HCT116 (cell line): ENCODE results near the gene TMED7. TPM values are rescaled to one million over a fixed set of nuclear protein-coding genes. Genes with fewer than 3 reads are reported as not detected.

Experiments used
- ATAC-seq: fragments of 200-7000 bp; cut with Tn5 transposase; 2 replicates; pipeline ENCODE4 v1.9.1; 2020; ENCODE audit warnings: mild to moderate bottlenecking, moderate library complexity
- BruUV-seq: library from RNA; stranded (reverse); fragments of 400-500 nt; replicated peaks from 2 replicates; lab custom pipeline; 2021; lab: Mats Ljungman, UMichigan
- CTCF ChIA-PET: fragments of 300-600 bp; sonication (Branson Sonifier 250); formaldehyde crosslinking; loops from one replicate; lab custom pipeline; 2021; ENCODE audit warnings: antibody characterized with exemption; lab: Charles Lee
- POLR2A ChIA-PET: fragments of 300-600, 350-600 bp; sonication (Branson Sonifier 250); formaldehyde crosslinking; loops from one replicate; lab custom pipeline; 2021; ENCODE audit warnings: antibody characterized with exemption; lab: Charles Lee
- RAD21 ChIA-PET, 2 experiments: fragments of 300-600 bp; sonication (Branson Sonifier 250); formaldehyde crosslinking; loops; one replicate each; lab custom pipeline; 2023; ENCODE audit warnings: low total read pairs in 2 of 2; ENCODE audit not compliant: uncharacterized antibody in 2 of 2, unreplicated experiment in 2 of 2, low non-redundant PET in 1 of 2; lab: Charles Lee
- DNase-seq: peaks from one replicate; pipeline ENCODE4 v3.0.0-alpha.2; 2010; ENCODE audit warnings: low read depth, low spot score
- H2AFZ ChIP-seq: fragments of 200-600 bp; shearing (Covaris generic), sonication (generic); 2 replicates; pipeline ENCODE4 v1.6.1; 2017; ENCODE audit warnings: low read depth, mixed run types, mixed read lengths, antibody characterized with exemption, low read length; ENCODE audit not compliant: poor library complexity, severe bottlenecking
- H3K27ac ChIP-seq: 2 replicates; pipeline ENCODE4 v1.5.1; 2012; ENCODE audit warnings: low read depth, low read length
- H3K27me3 ChIP-seq: fragments of 200-600 bp; sonication (generic); 2 replicates; pipeline ENCODE4 v1.6.1; 2016; ENCODE audit warnings: mixed run types, low read length, mixed read lengths; ENCODE audit not compliant: insufficient read depth
- H3K36me3 ChIP-seq, 2 experiments: fragments of 200-500 bp in 1 of 2; fragments of 200-600 bp in 1 of 2; sonication (Bioruptor generic) in 1 of 2; sonication (generic) in 1 of 2; 2 replicates each; pipeline versions ENCODE4 v1.5.1 to v1.6.1; 2014 to 2016; ENCODE audit warnings: low read length in 2 of 2, inconsistent platforms in 1 of 2, mixed read lengths in 1 of 2, mixed run types in 1 of 2; ENCODE audit not compliant: insufficient read depth in 2 of 2, control insufficient read depth in 1 of 2
- H3K4me1 ChIP-seq, 2 experiments: fragments of 200-600 bp in 1 of 2; sonication (generic) in 1 of 2; 2 replicates each; pipeline versions ENCODE4 v1.5.1 to v1.6.1; 2012 to 2017; ENCODE audit warnings: low read length in 2 of 2, inconsistent platforms in 1 of 2, mild to moderate bottlenecking in 1 of 2, mixed read lengths in 1 of 2, mixed run types in 1 of 2, moderate library complexity in 1 of 2; ENCODE audit not compliant: insufficient read depth in 2 of 2, control insufficient read depth in 1 of 2
- H3K4me2 ChIP-seq: fragments of 200-600 bp; sonication (generic); 2 replicates; pipeline ENCODE4 v1.6.1; 2017; ENCODE audit warnings: mixed run types, low read length, mixed read lengths
- H3K4me3 ChIP-seq, 2 experiments: fragments of 200-600 bp in 1 of 2; sonication (generic) in 1 of 2; replicated peaks in 1 of 2; 2 replicates each; pipeline ENCODE4 v1.5.1; 2011 to 2016; ENCODE audit warnings: low read length in 2 of 2, control low read depth in 1 of 2, low read depth in 1 of 2, mild to moderate bottlenecking in 1 of 2, mixed read lengths in 1 of 2, mixed run types in 1 of 2
- H3K79me2 ChIP-seq: fragments of 200-600 bp; sonication (generic); 2 replicates; pipeline ENCODE4 v1.6.1; 2017; ENCODE audit warnings: mild to moderate bottlenecking, mixed run types, low read length, moderate library complexity, mixed read lengths; ENCODE audit not compliant: insufficient read depth
- H3K9ac ChIP-seq: fragments of 200-600 bp; sonication (generic); 2 replicates; pipeline ENCODE4 v1.6.1; 2016; ENCODE audit warnings: low read length, mixed read lengths
- H3K9me2 ChIP-seq: fragments of 200-600 bp; sonication (generic), shearing (Covaris generic); 2 replicates; pipeline ENCODE4 v1.6.1; 2017; ENCODE audit warnings: mixed run types, mild to moderate bottlenecking, moderate library complexity; ENCODE audit not compliant: insufficient read depth
- H3K9me3 ChIP-seq, 2 experiments: fragments of 200-500 bp in 1 of 2; fragments of 200-600 bp in 1 of 2; sonication (Bioruptor generic) in 1 of 2; sonication (generic) in 1 of 2; 2 replicates each; pipeline ENCODE4 v1.6.1; 2014 to 2017; ENCODE audit warnings: low read length in 2 of 2, mixed read lengths in 2 of 2, inconsistent platforms in 1 of 2, low read depth in 1 of 2, mild to moderate bottlenecking in 1 of 2, mixed run types in 1 of 2, moderate library complexity in 1 of 2; ENCODE audit not compliant: control insufficient read depth in 1 of 2, insufficient read depth in 1 of 2
- H4K20me1 ChIP-seq: fragments of 200-600 bp; sonication (generic), shearing (Covaris generic); 2 replicates; pipeline ENCODE4 v1.6.1; 2017; ENCODE audit warnings: mixed run types, mild to moderate bottlenecking, moderate library complexity; ENCODE audit not compliant: insufficient read depth
- CEBPB ChIP-seq: IDR thresholded peaks from 2 replicates; pipeline ENCODE4 v1.6.1; 2012; ENCODE audit warnings: low read depth
- FOSL1 ChIP-seq: IDR thresholded peaks from 2 replicates; pipeline ENCODE4 v1.6.1; 2012; ENCODE audit warnings: low read depth
- JUND ChIP-seq: IDR thresholded peaks from 2 replicates; pipeline ENCODE4 v1.6.1; 2012
- POLR2A ChIP-seq: IDR thresholded peaks from 2 replicates; pipeline ENCODE4 v1.7.0; 2011; ENCODE audit warnings: borderline replicate concordance; ENCODE audit not compliant: insufficient read depth, insufficient read length; ENCODE audit errors: extremely low read depth
- POLR2AphosphoS5 ChIP-seq: IDR thresholded peaks from 2 replicates; pipeline ENCODE4 v1.6.1; 2011; ENCODE audit warnings: mild to moderate bottlenecking, low read depth, low read length, moderate library complexity
- RAD21 ChIP-seq: IDR thresholded peaks from 2 replicates; pipeline ENCODE4 v1.6.1; 2012; ENCODE audit warnings: low read depth, mild to moderate bottlenecking
- SIN3A ChIP-seq: IDR thresholded peaks from 2 replicates; pipeline ENCODE4 v1.6.1; 2012; ENCODE audit warnings: low read depth
- SP1 ChIP-seq: IDR thresholded peaks from 2 replicates; pipeline ENCODE4 v1.6.1; 2012; ENCODE audit warnings: low read depth
- intact Hi-C: fragments of 100-400 bp; cut with micrococcal nuclease; formaldehyde crosslinking; loops from 2 replicates; pipeline ENCODE4 v1.10.0; 2022
- total RNA-seq: library from RNA; stranded (reverse); gene quantifications from one replicate; pipeline ENCODE4 v1.2.1, GENCODE V29; 2021; ENCODE audit not compliant: unreplicated experiment
- TF ChIP-seq, protein P1 (sequence below), 3 experiments: fragments of 200-600 bp in 1 of 3; sonication (generic) in 1 of 3; IDR thresholded peaks in 2 of 3; conservative IDR thresholded peaks in 1 of 3; 2 replicates each; pipeline ENCODE4 v1.5.1; 2012 to 2017; ENCODE audit warnings: low read depth in 2 of 3, low read length in 2 of 3, antibody characterized with exemption in 1 of 3, borderline replicate concordance in 1 of 3, control low read depth in 1 of 3, mild to moderate bottlenecking in 1 of 3, mixed read lengths in 1 of 3, mixed run types in 1 of 3, moderate library complexity in 1 of 3; ENCODE audit not compliant: insufficient read depth in 1 of 3
- TF ChIP-seq, protein P2 (sequence below): IDR thresholded peaks from 2 replicates; pipeline ENCODE4 v1.6.1; 2011; ENCODE audit warnings: mild to moderate bottlenecking, low read length, moderate library complexity; ENCODE audit not compliant: insufficient replicate concordance; ENCODE audit errors: extremely low read depth
- TF ChIP-seq, protein P3 (sequence below): IDR thresholded peaks from 2 replicates; pipeline ENCODE4 v1.6.1; 2012; ENCODE audit warnings: low read depth

TMED7 gene
- total RNA-seq, 1 experiment from 2014 or later: 167 TPM

DNA sequence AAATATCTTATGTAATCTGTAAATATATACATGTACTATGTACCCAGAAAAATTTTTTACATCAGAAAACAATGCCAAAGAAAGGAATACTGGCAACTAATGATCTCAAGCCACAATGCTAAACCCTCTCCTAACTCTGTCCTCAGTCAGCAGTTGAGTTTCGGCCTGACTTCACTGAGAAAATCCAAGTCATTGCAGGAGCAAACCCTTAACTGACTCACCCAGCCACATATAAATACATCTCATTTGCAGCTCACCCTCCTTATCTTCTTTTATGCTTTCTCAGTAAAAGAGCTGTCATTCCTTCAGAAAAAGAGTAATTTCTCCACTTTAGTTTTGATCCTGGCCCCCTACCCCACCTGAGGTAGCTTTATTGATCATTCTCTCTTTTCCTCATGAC is 46.1 kb upstream of the TMED7 start:
- H3K9ac ChIP-seq: no peak overlapping the region
- no peaks in the 10 kb centered on the region for H4K20me1 ChIP-seq
- H3K4me3 ChIP-seq: no peak overlapping the region
- DNase-seq (no peak), ATAC-seq (no peak)
- no peak overlapping the region for H3K4me2 ChIP-seq
- TF ChIP-seq FOSL1 (no peak), POLR2AphosphoS5 (no peak), SP1 (no peak), POLR2A (no peak), SIN3A (no peak), CEBPB (no peak), JUND (no peak), RAD21 (no peak)
- TF ChIP-seq, protein P1, sequence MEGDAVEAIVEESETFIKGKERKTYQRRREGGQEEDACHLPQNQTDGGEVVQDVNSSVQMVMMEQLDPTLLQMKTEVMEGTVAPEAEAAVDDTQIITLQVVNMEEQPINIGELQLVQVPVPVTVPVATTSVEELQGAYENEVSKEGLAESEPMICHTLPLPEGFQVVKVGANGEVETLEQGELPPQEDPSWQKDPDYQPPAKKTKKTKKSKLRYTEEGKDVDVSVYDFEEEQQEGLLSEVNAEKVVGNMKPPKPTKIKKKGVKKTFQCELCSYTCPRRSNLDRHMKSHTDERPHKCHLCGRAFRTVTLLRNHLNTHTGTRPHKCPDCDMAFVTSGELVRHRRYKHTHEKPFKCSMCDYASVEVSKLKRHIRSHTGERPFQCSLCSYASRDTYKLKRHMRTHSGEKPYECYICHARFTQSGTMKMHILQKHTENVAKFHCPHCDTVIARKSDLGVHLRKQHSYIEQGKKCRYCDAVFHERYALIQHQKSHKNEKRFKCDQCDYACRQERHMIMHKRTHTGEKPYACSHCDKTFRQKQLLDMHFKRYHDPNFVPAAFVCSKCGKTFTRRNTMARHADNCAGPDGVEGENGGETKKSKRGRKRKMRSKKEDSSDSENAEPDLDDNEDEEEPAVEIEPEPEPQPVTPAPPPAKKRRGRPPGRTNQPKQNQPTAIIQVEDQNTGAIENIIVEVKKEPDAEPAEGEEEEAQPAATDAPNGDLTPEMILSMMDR (IDR thresholded peaks at IDR 0.05 in 2 of 3, conservative IDR thresholded peaks at IDR 0.05 in 1 of 3; ENCODE audit: borderline replicate concordance in 1 of 3, insufficient read depth in 1 of 3, low read depth in 2 of 3, low read length in 2 of 3): no peak
- TF ChIP-seq, protein P2, sequence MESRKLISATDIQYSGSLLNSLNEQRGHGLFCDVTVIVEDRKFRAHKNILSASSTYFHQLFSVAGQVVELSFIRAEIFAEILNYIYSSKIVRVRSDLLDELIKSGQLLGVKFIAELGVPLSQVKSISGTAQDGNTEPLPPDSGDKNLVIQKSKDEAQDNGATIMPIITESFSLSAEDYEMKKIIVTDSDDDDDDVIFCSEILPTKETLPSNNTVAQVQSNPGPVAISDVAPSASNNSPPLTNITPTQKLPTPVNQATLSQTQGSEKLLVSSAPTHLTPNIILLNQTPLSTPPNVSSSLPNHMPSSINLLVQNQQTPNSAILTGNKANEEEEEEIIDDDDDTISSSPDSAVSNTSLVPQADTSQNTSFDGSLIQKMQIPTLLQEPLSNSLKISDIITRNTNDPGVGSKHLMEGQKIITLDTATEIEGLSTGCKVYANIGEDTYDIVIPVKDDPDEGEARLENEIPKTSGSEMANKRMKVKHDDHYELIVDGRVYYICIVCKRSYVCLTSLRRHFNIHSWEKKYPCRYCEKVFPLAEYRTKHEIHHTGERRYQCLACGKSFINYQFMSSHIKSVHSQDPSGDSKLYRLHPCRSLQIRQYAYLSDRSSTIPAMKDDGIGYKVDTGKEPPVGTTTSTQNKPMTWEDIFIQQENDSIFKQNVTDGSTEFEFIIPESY: no peak
- TF ChIP-seq, protein P3, sequence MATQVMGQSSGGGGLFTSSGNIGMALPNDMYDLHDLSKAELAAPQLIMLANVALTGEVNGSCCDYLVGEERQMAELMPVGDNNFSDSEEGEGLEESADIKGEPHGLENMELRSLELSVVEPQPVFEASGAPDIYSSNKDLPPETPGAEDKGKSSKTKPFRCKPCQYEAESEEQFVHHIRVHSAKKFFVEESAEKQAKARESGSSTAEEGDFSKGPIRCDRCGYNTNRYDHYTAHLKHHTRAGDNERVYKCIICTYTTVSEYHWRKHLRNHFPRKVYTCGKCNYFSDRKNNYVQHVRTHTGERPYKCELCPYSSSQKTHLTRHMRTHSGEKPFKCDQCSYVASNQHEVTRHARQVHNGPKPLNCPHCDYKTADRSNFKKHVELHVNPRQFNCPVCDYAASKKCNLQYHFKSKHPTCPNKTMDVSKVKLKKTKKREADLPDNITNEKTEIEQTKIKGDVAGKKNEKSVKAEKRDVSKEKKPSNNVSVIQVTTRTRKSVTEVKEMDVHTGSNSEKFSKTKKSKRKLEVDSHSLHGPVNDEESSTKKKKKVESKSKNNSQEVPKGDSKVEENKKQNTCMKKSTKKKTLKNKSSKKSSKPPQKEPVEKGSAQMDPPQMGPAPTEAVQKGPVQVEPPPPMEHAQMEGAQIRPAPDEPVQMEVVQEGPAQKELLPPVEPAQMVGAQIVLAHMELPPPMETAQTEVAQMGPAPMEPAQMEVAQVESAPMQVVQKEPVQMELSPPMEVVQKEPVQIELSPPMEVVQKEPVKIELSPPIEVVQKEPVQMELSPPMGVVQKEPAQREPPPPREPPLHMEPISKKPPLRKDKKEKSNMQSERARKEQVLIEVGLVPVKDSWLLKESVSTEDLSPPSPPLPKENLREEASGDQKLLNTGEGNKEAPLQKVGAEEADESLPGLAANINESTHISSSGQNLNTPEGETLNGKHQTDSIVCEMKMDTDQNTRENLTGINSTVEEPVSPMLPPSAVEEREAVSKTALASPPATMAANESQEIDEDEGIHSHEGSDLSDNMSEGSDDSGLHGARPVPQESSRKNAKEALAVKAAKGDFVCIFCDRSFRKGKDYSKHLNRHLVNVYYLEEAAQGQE: no peak
- no peak overlapping the region for H2AFZ ChIP-seq
- intact Hi-C loops: no loop called here
- no peaks in the 10 kb centered on the region for H3K79me2 ChIP-seq
- no peaks in the 10 kb centered on the region for H3K36me3 ChIP-seq
- RAD21 ChIA-PET: no interaction called here
- 0 out of 4 replicates have a peak, but pooled peaks cover 0 to 3% of the 10 kb centered on the region in 2 experiments for H3K9me3 ChIP-seq
- H3K27ac ChIP-seq: no peak overlapping the region
- no peaks in the 10 kb centered on the region for H3K27me3 ChIP-seq
- H3K4me1 ChIP-seq: no peaks in the 10 kb centered on the region
- H3K9me2 ChIP-seq: no peaks in the 10 kb centered on the region
- CTCF ChIA-PET: no interaction called here
- no TSS peak for BruUV-seq
- POLR2A ChIA-PET: no interaction called here
